Adrenal gland (tissue), 12 donors: ENCODE measurements around the gene GLP2R. TPM values are rescaled to one million over a fixed set of nuclear protein-coding genes. Genes with fewer than 3 reads are reported as not detected.

Experiments
- DNase-seq, 7 donors: peaks; one replicate each; pipeline ENCODE4 v3.0.0-alpha.2; 2019 to 2020
- H3K27ac ChIP-seq, 5 donors: fragments of 200-600 bp; sonication (generic) in 4 of 5; 1 replicate in 3 of 5; 2 replicates in 2 of 5; pipeline versions ENCODE4 v1.5.1 to v1.8.0; 2016 to 2020; ENCODE audit warnings: mild to moderate bottlenecking in 1 of 5
- H3K27me3 ChIP-seq: fragments of 200-600 bp; 2 replicates; pipeline ENCODE4 v1.8.0; 2021
- H3K36me3 ChIP-seq, 2 donors: fragments of 200-600 bp; replicated peaks in 1 of 2; 1 replicate in 1 of 2; 2 replicates in 1 of 2; pipeline versions ENCODE4 v1.5.1 to v1.8.0; 2018 to 2022
- H3K4me1 ChIP-seq, 2 donors: fragments of 200-600 bp; replicated peaks in 1 of 2; 1 replicate in 1 of 2; 2 replicates in 1 of 2; pipeline versions ENCODE4 v1.5.1 to v1.8.0; 2018 to 2021
- H3K4me3 ChIP-seq, 4 donors: fragments of 200-600 bp; sonication (generic) in 3 of 4; one replicate each; pipeline ENCODE4 v1.5.1; 2016 to 2018
- H3K9me3 ChIP-seq, 3 donors: fragments of 200-600 bp; sonication (generic) in 1 of 3; replicated peaks in 1 of 3; 1 replicate in 2 of 3; 2 replicates in 1 of 3; pipeline versions ENCODE4 v1.5.1 to v1.8.0; 2016 to 2021
- CTCF ChIP-seq, 6 experiments: fragments of 450-650 bp in 4 of 6; fragments of 200-600 bp in 2 of 6; sonication (generic) in 1 of 6; IDR thresholded peaks; 1 replicate in 5 of 6; 2 replicates in 1 of 6; pipeline versions ENCODE4 v1.5.1 to v1.8.0; 2016 to 2021; ENCODE audit warnings: antibody characterized with exemption in 6 of 6, mild to moderate bottlenecking in 2 of 6, moderate library complexity in 1 of 6
- POLR2A ChIP-seq, 2 donors: fragments of 450-650 bp; IDR thresholded peaks; one replicate each; pipeline ENCODE4 v1.6.1; 2017; ENCODE audit warnings: antibody characterized with exemption in 2 of 2, mild to moderate bottlenecking in 2 of 2, moderate library complexity in 1 of 2
- WGBS, 4 donors: extraction: QIAGEN DNeasy Blood & Tissue Kit in 2 of 4; methylation state at CpG; one replicate each; pipeline versions ENCODE4 v1.1.5 to v1.1.7; 2013 to 2017; 5-methylcytosine and 5-hydroxymethylcytosine counted together
- intact Hi-C, 2 donors: fragments of 100-400 bp; cut with DNase I; formaldehyde crosslinking; loops; one replicate each; pipeline versions ENCODE4 v1.14.1 to v1.15.0; 2022 to 2023
- polyA plus RNA-seq, 3 donors: library from polyadenylated mRNA; stranded (reverse); fragments of 200-250 nt in 2 of 3; fragments of 350-450 nt in 1 of 3; fragmentation: Illumina TruSeq in 1 of 3; extraction: RNeasy Lipid Tissue Mini Kit (QIAGEN cat#74804) in 1 of 3; gene quantifications; one replicate each; pipeline ENCODE4 v1.2.3, GENCODE V29; 2013 to 2014
- total RNA-seq, 9 donors: library from RNA; depleted of rRNA in 4 of 9; stranded (reverse); fragments of >200 nt in 4 of 9; fragments of 120-200 nt in 1 of 9; fragmentation: NEBNext Ultra II Directional in 1 of 9; extraction: Animal tissue kit (Norgen Biotek cat#: 25700) in 1 of 9; gene quantifications; one replicate each; pipeline versions ENCODE4 v1.1.0 to v1.2.4, GENCODE V29; 2013 to 2023
- donor health status: healthy with polysubstance abuse.
- donor health status: Bipolar disorder and iron deficiency.
- donor health status: DM: yes; HTN: yes; CAD: no.
- donor health status: DM: no; HTN: no; CAD: no.
- donor health status: DM: no; HTN: no; CAD: no.
- donor health status: DM: yes; HTN: yes; CAD: no.

The GLP2R gene
- total and polyA plus RNA-seq, 12 donors = 0.07 to 1.2 (median 0.35) TPM; not detected in 1

DNA sequence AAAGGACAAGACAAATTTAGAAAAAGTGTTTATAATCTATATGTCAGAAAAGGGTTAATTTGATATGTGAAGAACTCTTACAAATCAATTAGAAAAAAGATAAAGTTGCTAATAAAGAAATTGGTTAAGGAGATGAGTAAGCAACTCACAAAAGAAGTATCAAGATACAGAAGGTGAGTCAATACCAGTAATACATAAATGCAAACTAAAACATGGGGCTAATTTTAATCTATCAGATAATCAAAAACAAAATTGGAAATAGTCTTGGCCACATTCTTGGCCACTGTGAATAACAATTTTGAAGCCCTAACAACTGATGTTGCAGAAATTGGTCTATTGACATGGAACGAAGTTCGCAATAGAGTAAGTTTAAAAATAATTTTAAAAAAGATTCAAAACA lies 41.2 kb upstream of the GLP2R start:
- Histone ChIP-seq H3K4me1 (no peaks in the 10 kb centered on the region), H3K4me3 (no peak overlapping the region), H3K27ac (no peak overlapping the region), H3K9me3 (no peaks in the 10 kb centered on the region), H3K27me3 (no peaks in the 10 kb centered on the region), H3K36me3 (no peaks in the 10 kb centered on the region)
- intact Hi-C loops = no loop called here
- WGBS, 4 donors = 87 to 94% (median 91%) methylated on average over 2 of the region's 2 CpGs
- DNase-seq = no peak
- TF ChIP-seq POLR2A (IDR thresholded peaks at IDR 0.05) = no peak
- no peak for TF ChIP-seq CTCF (IDR thresholded peaks at IDR 0.05)

GRCh38 chr17:9788601-9789000 lies 37.1 kb upstream of the GLP2R start:
- H3K9me3 ChIP-seq = no peaks in the 10 kb centered on the region
- H3K4me3 ChIP-seq = no peak overlapping the region
- WGBS, 4 donors = 57 to 79% (median 70%) methylated on average over 4 to 8 of the region's 8 CpGs
- intact Hi-C loops = no loop called here
- no peak for DNase-seq
- no peak overlapping the region for H3K27ac ChIP-seq
- TF ChIP-seq POLR2A (IDR thresholded peaks at IDR 0.05) (no peak), CTCF (IDR thresholded peaks at IDR 0.05) (no peak)
- no peaks in the 10 kb centered on the region for H3K4me1 ChIP-seq
- H3K27me3 ChIP-seq = no peaks in the 10 kb centered on the region
- no peaks in the 10 kb centered on the region for H3K36me3 ChIP-seq

DNA sequence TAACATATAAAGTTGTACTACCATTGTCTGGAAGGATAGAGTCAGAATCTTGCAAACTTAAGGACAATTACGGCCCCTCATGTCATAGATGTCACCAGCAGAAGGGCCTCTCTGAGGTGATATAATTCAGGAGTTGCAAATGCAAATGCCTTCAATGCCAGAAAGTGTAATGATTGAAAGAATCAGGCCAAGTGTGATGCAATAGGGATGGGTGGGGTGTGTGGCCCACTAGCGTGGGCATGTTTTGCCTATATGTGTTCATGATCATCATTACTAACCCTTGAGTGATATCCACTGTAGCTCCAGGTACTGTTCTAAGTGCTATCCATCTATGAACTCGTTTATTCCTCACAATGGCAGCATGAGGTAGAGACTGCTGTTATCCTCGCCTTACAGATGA lies 35.4 kb upstream of the GLP2R start:
- no peak overlapping the region for H3K4me3 ChIP-seq
- no peaks in the 10 kb centered on the region for H3K36me3 ChIP-seq
- H3K4me1 ChIP-seq = no peaks in the 10 kb centered on the region
- 66 to 79% (median 74%) methylated on average over 4 of the region's 4 CpGs for WGBS, 4 donors
- H3K9me3 ChIP-seq = no peaks in the 10 kb centered on the region
- intact Hi-C loops = no loop called here
- no peaks in the 10 kb centered on the region for H3K27me3 ChIP-seq
- no peak for TF ChIP-seq POLR2A (IDR thresholded peaks at IDR 0.05)
- TF ChIP-seq CTCF (IDR thresholded peaks at IDR 0.05) = no peak
- no peak for DNase-seq
- H3K27ac ChIP-seq = no peak overlapping the region

DNA sequence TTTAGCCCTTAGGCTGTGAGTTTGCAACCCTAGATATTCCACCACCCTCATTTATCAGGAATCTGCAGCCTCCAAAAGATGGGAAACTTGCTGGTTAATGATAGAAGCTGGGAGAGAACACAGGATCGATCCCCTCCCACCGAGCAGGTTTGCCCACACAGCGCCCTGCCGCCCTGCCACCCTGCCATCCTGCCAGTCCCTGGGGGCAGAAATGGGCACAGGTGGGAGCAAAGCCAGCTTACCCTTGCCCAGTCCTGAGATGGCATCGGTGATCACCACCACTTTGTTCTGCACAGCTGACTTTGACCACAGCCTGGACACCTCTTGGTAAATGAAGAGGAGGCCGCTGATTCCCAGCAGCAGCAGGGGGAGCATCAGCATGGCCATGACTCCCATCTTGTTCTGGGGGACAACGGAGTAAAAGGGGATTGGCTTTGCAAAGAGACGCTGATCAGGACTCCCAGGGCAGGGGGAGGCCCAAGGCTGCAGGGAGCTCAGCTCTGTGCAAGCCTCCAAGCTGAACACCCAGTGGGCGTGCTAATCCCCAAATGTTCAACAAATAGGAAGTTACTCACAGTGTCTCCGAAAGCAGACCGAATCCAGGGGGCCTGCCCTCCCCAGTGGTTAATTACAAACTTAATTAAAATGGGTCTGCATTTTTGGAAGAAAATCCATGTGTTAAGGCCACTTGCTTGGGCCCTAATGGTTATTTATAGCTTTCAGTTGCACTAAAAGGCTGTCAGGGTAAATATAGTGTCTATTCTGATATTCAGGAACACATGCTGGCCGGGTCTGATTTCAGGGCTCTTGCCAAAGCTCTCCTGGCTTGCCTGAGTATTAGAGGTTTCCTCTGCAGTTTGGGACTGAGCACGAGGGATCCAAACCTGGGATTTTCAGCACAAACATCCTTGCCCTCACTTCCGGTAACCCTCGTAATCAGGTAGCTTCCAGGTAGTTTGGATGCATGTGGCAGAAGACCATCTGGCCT lies 34.5 kb upstream of the GLP2R start, which contains the start of gene DHRS7C:
TSS of gene DHRS7C (minus strand) at position 704 of the 988 bp plus-strand sequence. CDS start at position 396, 308 bp downstream.
- no peaks in the 10 kb centered on the region for H3K36me3 ChIP-seq
- H3K9me3 ChIP-seq = no peaks in the 10 kb centered on the region
- 66 to 76% (median 74%) methylated on average over 15 of the region's 15 CpGs for WGBS, 4 donors
- DNase-seq = no peak
- intact Hi-C loops = no loop called here
- no peaks in the 10 kb centered on the region for H3K4me1 ChIP-seq
- no peak within 1 kb of the TSS for H3K4me3 ChIP-seq
- no peaks in the 10 kb centered on the region for H3K27me3 ChIP-seq
- TF ChIP-seq POLR2A (IDR thresholded peaks at IDR 0.05) (no peak), CTCF (IDR thresholded peaks at IDR 0.05) (no peak)
- no peak within 1 kb of the TSS for H3K27ac ChIP-seq
